Gastroesophageal sphincter (tissue), 4 donors: ENCODE measurements around the gene MDM1. TPM values are rescaled to one million over a fixed set of nuclear protein-coding genes. Genes with fewer than 3 reads are reported as not detected.
A peak's percentile ranks its signal among the peaks of the same experiment; 100 is the strongest.

ENCODE experiments used
- ATAC-seq: fragments of 150-250 bp; one replicate; pipeline ENCODE4 v1.9.1; 2016; ENCODE audit warnings: mild to moderate bottlenecking, moderate library complexity
- H3K27ac ChIP-seq, 4 donors: fragments of 200-600 bp; sonication (generic) in 3 of 4; 1 replicate in 3 of 4; 2 replicates in 1 of 4; pipeline ENCODE4 v1.5.1; 2016 to 2019
- H3K27me3 ChIP-seq: fragments of 200-600 bp; sonication (generic); one replicate; pipeline ENCODE4 v1.5.1; 2019
- H3K36me3 ChIP-seq, 2 donors: fragments of 200-600 bp; sonication (generic); one replicate each; pipeline ENCODE4 v1.5.1; 2019; ENCODE audit warnings: control low read depth in 1 of 2
- H3K4me1 ChIP-seq, 3 donors: fragments of 200-600 bp; sonication (generic); 1 replicate in 2 of 3; 2 replicates in 1 of 3; pipeline ENCODE4 v1.5.1; 2016 to 2019; ENCODE audit warnings: control low read depth in 2 of 3
- H3K4me3 ChIP-seq, 2 donors: fragments of 200-600 bp; sonication (generic); one replicate each; pipeline ENCODE4 v1.5.1; 2019; ENCODE audit warnings: mild to moderate bottlenecking in 1 of 2, moderate library complexity in 1 of 2
- H3K9me3 ChIP-seq, 3 donors: fragments of 200-600 bp; sonication (generic); one replicate each; pipeline ENCODE4 v1.5.1; 2017 to 2019; ENCODE audit warnings: control low read depth in 2 of 3
- EP300 ChIP-seq: sonication (generic); formaldehyde crosslinking; IDR thresholded peaks from one replicate; pipeline ENCODE4 v1.6.1; 2017; ENCODE audit warnings: antibody characterized with exemption, mild to moderate bottlenecking
- POLR2A ChIP-seq, 2 donors: fragments of 450-650 bp; IDR thresholded peaks; one replicate each; pipeline ENCODE4 v1.6.1; 2017; ENCODE audit warnings: antibody characterized with exemption in 2 of 2, mild to moderate bottlenecking in 2 of 2, moderate library complexity in 1 of 2
- POLR2AphosphoS5 ChIP-seq: sonication (generic); formaldehyde crosslinking; IDR thresholded peaks from one replicate; pipeline ENCODE4 v1.6.1; 2017; ENCODE audit warnings: antibody characterized with exemption
- WGBS, 2 donors: methylation state at CpG; one replicate each; pipeline ENCODE4 v1.1.5; 2018; ENCODE audit warnings: low coverage in 1 of 2; 5-methylcytosine and 5-hydroxymethylcytosine counted together
- total RNA-seq, 4 donors: library from RNA; depleted of rRNA; stranded (reverse); fragments of >200 nt; gene quantifications; one replicate each; pipeline ENCODE4 v1.1.0, GENCODE V29; 2016
- TF ChIP-seq, protein P1 (sequence below), 4 experiments: fragments of 200-600 bp in 2 of 4; fragments of 450-650 bp in 2 of 4; sonication (generic) in 1 of 4; IDR thresholded peaks; one replicate each; pipeline ENCODE4 v1.5.1; 2017 to 2019; ENCODE audit warnings: antibody characterized with exemption in 4 of 4, mild to moderate bottlenecking in 2 of 4, moderate library complexity in 2 of 4

MDM1 gene
- total RNA-seq, 4 donors from 2014 or later: 13.5 to 38.8 (median 23.1) TPM

DNA sequence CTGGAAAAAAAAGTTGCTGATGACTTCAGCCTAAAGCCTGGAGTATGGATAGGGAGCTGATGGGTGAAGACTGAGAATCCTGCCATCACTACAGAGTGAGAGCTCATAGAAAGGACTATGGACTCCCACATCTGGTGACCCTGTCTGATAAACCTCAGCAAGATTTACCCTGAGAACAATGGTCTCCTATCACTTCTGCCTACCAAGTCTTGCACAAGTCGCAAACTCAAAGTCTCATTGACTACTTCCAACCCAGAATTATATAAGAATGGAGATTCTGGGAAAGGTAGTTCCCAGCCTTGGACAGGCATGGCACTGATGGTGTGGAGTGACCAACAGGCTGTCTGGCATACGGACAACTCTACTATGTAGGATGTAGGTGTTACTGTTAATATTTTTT lies 9.7 kb upstream of the MDM1 start:
- WGBS, 2 donors: 85 to 92% methylated on average over 2 of the region's 2 CpGs
- Histone ChIP-seq H3K27ac (no peak overlapping the region), H3K27me3 (no peaks in the 10 kb centered on the region), H3K36me3 (no peaks in the 10 kb centered on the region), H3K4me1 (peaks cover 0 to 39% (median 5%) of the 10 kb centered on the region in 3 donors), H3K9me3 (no peaks in the 10 kb centered on the region), H3K4me3 (no peak overlapping the region)
- ATAC-seq: no peak
- TF ChIP-seq POLR2A (IDR thresholded peaks at IDR 0.05) (no peak), POLR2AphosphoS5 (no peak), EP300 (no peak)
- TF ChIP-seq, protein P1, sequence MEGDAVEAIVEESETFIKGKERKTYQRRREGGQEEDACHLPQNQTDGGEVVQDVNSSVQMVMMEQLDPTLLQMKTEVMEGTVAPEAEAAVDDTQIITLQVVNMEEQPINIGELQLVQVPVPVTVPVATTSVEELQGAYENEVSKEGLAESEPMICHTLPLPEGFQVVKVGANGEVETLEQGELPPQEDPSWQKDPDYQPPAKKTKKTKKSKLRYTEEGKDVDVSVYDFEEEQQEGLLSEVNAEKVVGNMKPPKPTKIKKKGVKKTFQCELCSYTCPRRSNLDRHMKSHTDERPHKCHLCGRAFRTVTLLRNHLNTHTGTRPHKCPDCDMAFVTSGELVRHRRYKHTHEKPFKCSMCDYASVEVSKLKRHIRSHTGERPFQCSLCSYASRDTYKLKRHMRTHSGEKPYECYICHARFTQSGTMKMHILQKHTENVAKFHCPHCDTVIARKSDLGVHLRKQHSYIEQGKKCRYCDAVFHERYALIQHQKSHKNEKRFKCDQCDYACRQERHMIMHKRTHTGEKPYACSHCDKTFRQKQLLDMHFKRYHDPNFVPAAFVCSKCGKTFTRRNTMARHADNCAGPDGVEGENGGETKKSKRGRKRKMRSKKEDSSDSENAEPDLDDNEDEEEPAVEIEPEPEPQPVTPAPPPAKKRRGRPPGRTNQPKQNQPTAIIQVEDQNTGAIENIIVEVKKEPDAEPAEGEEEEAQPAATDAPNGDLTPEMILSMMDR (IDR thresholded peaks at IDR 0.05): no peak

DNA sequence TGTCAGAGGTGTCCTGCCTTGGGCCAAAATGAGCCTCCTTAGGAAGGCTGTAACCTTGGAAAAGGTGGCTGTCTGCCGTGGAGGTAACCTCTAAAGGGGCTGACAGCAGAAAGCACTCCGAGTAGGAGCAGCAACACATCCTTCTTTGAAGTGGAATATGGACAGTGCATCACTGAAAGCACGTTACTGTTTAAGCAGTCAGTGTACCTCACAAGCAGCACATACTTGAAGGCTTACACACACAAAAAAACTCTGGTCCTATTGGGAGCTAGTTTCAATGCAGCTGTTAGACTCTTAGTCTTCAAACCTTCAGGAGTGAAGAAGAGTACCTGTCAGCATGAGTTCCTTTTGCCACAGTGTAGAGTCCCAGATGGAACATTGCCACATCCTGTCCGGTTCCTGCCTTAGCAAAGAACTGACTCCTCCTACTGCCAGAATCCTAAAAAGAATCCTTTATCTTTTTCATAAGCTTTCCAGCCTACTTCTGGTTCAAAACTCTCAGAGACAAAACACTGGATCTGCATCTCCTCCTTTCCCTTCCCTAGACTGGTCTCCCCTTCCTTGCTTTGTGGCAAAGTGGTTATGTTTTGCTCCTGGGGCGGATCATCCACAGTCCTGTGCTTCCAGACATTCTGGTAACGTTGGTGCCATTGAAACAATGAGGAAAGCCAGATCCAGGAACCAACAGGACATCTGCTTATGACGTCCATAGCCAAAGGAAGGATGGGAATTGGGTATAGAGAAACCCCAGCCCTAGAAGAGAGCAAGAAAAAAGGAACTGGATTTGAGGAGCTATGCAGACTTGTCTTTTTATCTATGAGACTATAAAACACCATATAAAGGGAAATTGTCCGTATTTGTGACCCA lies 8.5 kb upstream of the MDM1 start:
- TF ChIP-seq EP300 (no peak), POLR2AphosphoS5 (no peak), POLR2A (IDR thresholded peaks at IDR 0.05) (no peak)
- TF ChIP-seq, protein P1 (IDR thresholded peaks at IDR 0.05): no peak
- Histone ChIP-seq H3K4me3 (no peak overlapping the region), H3K36me3 (no peaks in the 10 kb centered on the region), H3K27ac (peak overlapping the region; percentile 35 to 61 (median 51)), H3K4me1 (peaks cover 0 to 48% (median 11%) of the 10 kb centered on the region in 3 donors), H3K27me3 (no peaks in the 10 kb centered on the region), H3K9me3 (no peaks in the 10 kb centered on the region)
- no peak for ATAC-seq
- 26 to 38% methylated on average over 3 to 5 of the region's 8 CpGs for WGBS, 2 donors

DNA sequence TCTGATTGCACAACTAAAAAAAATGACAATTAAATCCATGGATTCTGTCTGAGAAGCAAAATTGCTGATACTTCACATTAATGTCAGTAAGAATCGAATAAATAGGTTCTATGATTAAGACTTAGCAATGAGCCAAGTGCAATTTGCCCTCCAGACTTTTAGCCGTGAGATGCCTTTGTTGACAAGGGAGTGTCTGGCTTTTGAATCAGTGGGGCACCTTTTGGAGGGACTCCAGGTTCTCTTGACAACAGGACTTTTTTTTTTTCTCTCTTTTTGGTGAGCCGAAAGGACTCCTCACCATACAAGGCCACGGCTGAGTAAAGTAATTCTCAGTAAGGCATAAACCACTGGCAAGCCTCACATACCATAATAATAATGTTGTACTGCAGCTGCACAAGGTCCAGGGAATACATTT lies 4.7 kb upstream of the MDM1 start:
- Histone ChIP-seq H3K27ac (peak overlapping the region; percentile 60 to 79 (median 75)), H3K36me3 (no peaks in the 10 kb centered on the region), H3K4me1 (peaks cover 0 to 62% (median 11%) of the 10 kb centered on the region in 3 donors), H3K9me3 (no peaks in the 10 kb centered on the region), H3K4me3 (no peak overlapping the region), H3K27me3 (no peaks in the 10 kb centered on the region)
- no peak for ATAC-seq
- 21 to 34% methylated on average over 3 to 4 of the region's 4 CpGs for WGBS, 2 donors
- peak; percentile 25 for TF ChIP-seq POLR2AphosphoS5
- no peak for TF ChIP-seq POLR2A (IDR thresholded peaks at IDR 0.05)
- no peak for TF ChIP-seq EP300

GRCh38 chr12:68335462-68335861 lies 3.3 kb upstream of the MDM1 start:
- Histone ChIP-seq H3K27ac (peak overlapping the region in 1 of 4 donors; percentile 74), H3K36me3 (no peaks in the 10 kb centered on the region), H3K4me3 (no peak overlapping the region), H3K4me1 (peaks cover 3 to 69% (median 9%) of the 10 kb centered on the region in 3 donors), H3K9me3 (no peaks in the 10 kb centered on the region), H3K27me3 (no peaks in the 10 kb centered on the region)
- 79 to 82% methylated on average over 3 of the region's 3 CpGs for whole genome bisulfite sequencing, 2 donors
- no peak for ATAC-seq
- TF ChIP-seq POLR2AphosphoS5 (no peak), EP300 (no peak), POLR2A (IDR thresholded peaks at IDR 0.05) (no peak)
- TF ChIP-seq, protein P1 (IDR thresholded peaks at IDR 0.05): no peak

DNA sequence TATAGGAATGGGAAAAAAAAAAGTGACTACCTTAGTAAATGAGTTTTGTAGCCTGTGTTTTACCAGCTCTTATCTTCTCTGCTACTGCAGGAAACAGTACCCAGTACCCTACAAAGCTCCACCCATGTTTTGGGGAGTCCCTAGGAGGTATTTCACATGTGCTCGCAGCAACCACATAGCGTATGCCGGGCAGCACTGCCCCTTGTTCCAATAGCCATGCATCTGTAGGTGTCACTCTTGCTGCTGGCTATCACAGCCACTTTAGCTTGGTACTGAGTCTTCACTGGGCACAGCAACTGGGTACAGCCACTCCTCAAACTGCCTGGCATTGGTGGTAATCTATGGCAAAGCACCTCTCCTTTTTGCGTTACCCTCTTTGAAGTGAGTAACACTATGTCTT lies 2.0 kb upstream of the MDM1 start:
- no peak for TF ChIP-seq POLR2A (IDR thresholded peaks at IDR 0.05)
- Histone ChIP-seq H3K27ac (peak overlapping the region in 1 of 4 donors; percentile 2), H3K36me3 (no peaks in the 10 kb centered on the region), H3K9me3 (no peaks in the 10 kb centered on the region), H3K4me1 (peaks cover 3 to 71% (median 6%) of the 10 kb centered on the region in 3 donors), H3K27me3 (no peaks in the 10 kb centered on the region), H3K4me3 (no peak overlapping the region)
- ATAC-seq: no peak
- 70 to 79% methylated on average over 2 to 3 of the region's 4 CpGs for WGBS, 2 donors
